H1 (cell line): Measurements from ENCODE around the gene SERPINA12. TPM values are rescaled to one million over a fixed set of nuclear protein-coding genes. Genes with fewer than 3 reads are reported as not detected.

Source experiments
- CTCF ChIA-PET: fragments of 300-600 bp; sonication (Branson Sonifier 250); formaldehyde crosslinking; loops from one replicate; lab custom pipeline; 2021; ENCODE audit not compliant: partially characterized antibody; lab: Charles Lee
- POLR2A ChIA-PET: fragments of 300-600 bp; sonication (Branson Sonifier 250); formaldehyde crosslinking; loops from one replicate; lab custom pipeline; 2021; ENCODE audit warnings: inconsistent platforms; ENCODE audit not compliant: partially characterized antibody; lab: Charles Lee
- DNase-seq, 2 experiments: peaks; one replicate each; pipeline versions ENCODE4 v3.0.0 to v3.0.0-alpha.2; 2010 to 2022; ENCODE audit warnings: low spot score in 2 of 2, low read depth in 1 of 2, mixed read lengths in 1 of 2
- FAIRE-seq: peaks from 2 replicates; lab custom pipeline; 2011; peaks lifted over from hg19 to GRCh38; lab: Jason Lieb, UNC
- H2AFZ ChIP-seq: 2 replicates; pipeline ENCODE4 v1.8.1; 2012; ENCODE audit warnings: low read length, inconsistent platforms
- H2AK5ac ChIP-seq: 2 replicates; pipeline ENCODE4 v1.6.1; 2013; ENCODE audit warnings: low read depth, low read length
- H2BK120ac ChIP-seq: replicated peaks from 2 replicates; pipeline ENCODE3; 2013; ENCODE audit warnings: low read depth, low read length, inconsistent platforms
- H2BK12ac ChIP-seq: 2 replicates; pipeline ENCODE4 v1.6.1; 2013; ENCODE audit warnings: low read depth, low read length
- H2BK15ac ChIP-seq: 2 replicates; pipeline ENCODE4 v1.6.1; 2013; ENCODE audit warnings: low read length
- H2BK20ac ChIP-seq: 2 replicates; pipeline ENCODE4 v1.6.1; 2013; ENCODE audit warnings: low read length
- H2BK5ac ChIP-seq: 2 replicates; pipeline ENCODE4 v1.6.1; 2013; ENCODE audit warnings: low read depth, low read length
- H3K14ac ChIP-seq: 2 replicates; pipeline ENCODE4 v1.6.1; 2013; ENCODE audit warnings: inconsistent platforms; ENCODE audit not compliant: insufficient read length
- H3K18ac ChIP-seq: 2 replicates; pipeline ENCODE4 v1.6.1; 2013; ENCODE audit warnings: low read length; ENCODE audit errors: extremely low read depth
- H3K23ac ChIP-seq: 2 replicates; pipeline ENCODE4 v1.6.1; 2013; ENCODE audit warnings: inconsistent platforms; ENCODE audit not compliant: insufficient read length
- H3K23me2 ChIP-seq: 2 replicates; pipeline ENCODE4 v1.6.1; 2013; ENCODE audit warnings: low read depth, low read length
- H3K27ac ChIP-seq: 2 replicates; pipeline ENCODE4 v1.6.1; 2011; ENCODE audit warnings: low read depth, low read length, inconsistent platforms
- H3K27me3 ChIP-seq, 4 experiments: replicated peaks in 1 of 4; 1 replicate in 1 of 4; 2 replicates in 3 of 4; pipeline versions ENCODE4 v1.6.1 to v1.8.1; 2011 to 2013; ENCODE audit warnings: low read length in 3 of 4, mild to moderate bottlenecking in 3 of 4, inconsistent platforms in 2 of 4, mixed read lengths in 2 of 4, moderate library complexity in 1 of 4; ENCODE audit not compliant: control insufficient read depth in 3 of 4, insufficient read depth in 3 of 4; ENCODE audit errors: extremely low read depth in 1 of 4
- H3K36me3 ChIP-seq, 4 experiments: 2 replicates each; pipeline versions ENCODE4 v1.6.1 to v1.8.1; 2011 to 2013; ENCODE audit warnings: mild to moderate bottlenecking in 4 of 4, low read length in 3 of 4, moderate library complexity in 2 of 4, control low read depth in 1 of 4, inconsistent platforms in 1 of 4; ENCODE audit not compliant: insufficient read depth in 4 of 4, control insufficient read depth in 2 of 4
- H3K4ac ChIP-seq: replicated peaks from 2 replicates; pipeline ENCODE3; 2013; ENCODE audit warnings: low read length, low read depth, mixed read lengths, inconsistent platforms; ENCODE audit not compliant: insufficient read length
- H3K4me1 ChIP-seq, 4 experiments: replicated peaks in 1 of 4; 1 replicate in 1 of 4; 2 replicates in 3 of 4; pipeline versions ENCODE4 v1.6.1 to v1.8.1; 2011 to 2013; ENCODE audit warnings: low read length in 3 of 4, inconsistent platforms in 2 of 4, mixed read lengths in 1 of 4; ENCODE audit not compliant: insufficient read depth in 4 of 4, control insufficient read depth in 3 of 4
- H3K4me2 ChIP-seq, 2 experiments: 2 replicates each; pipeline versions ENCODE4 v1.6.1 to v1.8.1; 2011 to 2013; ENCODE audit warnings: low read depth in 2 of 2, low read length in 2 of 2, control low read depth in 1 of 2, inconsistent platforms in 1 of 2, mild to moderate bottlenecking in 1 of 2; ENCODE audit not compliant: insufficient read depth in 1 of 2
- H3K4me3 ChIP-seq, 4 experiments: fragments of 200-600, 300-600 bp in 1 of 4; sonication (generic), shearing (Covaris generic), sonication (Bioruptor Twin) in 1 of 4; 2 replicates each; pipeline versions ENCODE4 v1.5.1 to v1.8.1; 2011 to 2016; ENCODE audit warnings: low read length in 4 of 4, low read depth in 3 of 4, control low read depth in 2 of 4, inconsistent platforms in 2 of 4, mild to moderate bottlenecking in 2 of 4, mixed read lengths in 1 of 4, moderate library complexity in 1 of 4; ENCODE audit not compliant: insufficient read depth in 2 of 4; ENCODE audit errors: extremely low read depth in 1 of 4
- H3K56ac ChIP-seq: replicated peaks from 2 replicates; pipeline ENCODE3; 2013; ENCODE audit warnings: low read depth, mild to moderate bottlenecking, mixed read lengths, low read length, inconsistent platforms; ENCODE audit not compliant: insufficient read length
- H3K79me1 ChIP-seq: 2 replicates; pipeline ENCODE4 v1.6.1; 2013; ENCODE audit warnings: low read depth, low read length, control low read depth
- H3K79me2 ChIP-seq, 2 experiments: 2 replicates each; pipeline versions ENCODE4 v1.6.1 to v1.8.1; 2012 to 2013; ENCODE audit warnings: low read length in 2 of 2, mild to moderate bottlenecking in 2 of 2, inconsistent platforms in 1 of 2; ENCODE audit not compliant: insufficient read depth in 2 of 2, control insufficient read depth in 1 of 2
- H3K9ac ChIP-seq, 4 experiments: replicated peaks in 1 of 4; 1 replicate in 1 of 4; 2 replicates in 3 of 4; pipeline versions ENCODE4 v1.6.1 to v1.8.1; 2011 to 2013; ENCODE audit warnings: low read depth in 3 of 4, low read length in 3 of 4, control low read depth in 2 of 4, mild to moderate bottlenecking in 2 of 4, moderate library complexity in 2 of 4, inconsistent platforms in 1 of 4; ENCODE audit errors: extremely low read depth in 1 of 4
- H3K9me3 ChIP-seq, 2 experiments: 2 replicates each; pipeline versions ENCODE4 v1.6.1 to v1.8.1; 2012 to 2013; ENCODE audit warnings: mild to moderate bottlenecking in 2 of 2, moderate library complexity in 2 of 2, control low read depth in 1 of 2, inconsistent platforms in 1 of 2, low read depth in 1 of 2, low read length in 1 of 2, mixed read lengths in 1 of 2; ENCODE audit not compliant: insufficient read depth in 2 of 2
- H4K20me1 ChIP-seq, 2 experiments: replicated peaks in 1 of 2; 2 replicates each; pipeline versions ENCODE3 to v1.8.1; 2011 to 2013; ENCODE audit warnings: inconsistent platforms in 2 of 2, low read length in 2 of 2, mild to moderate bottlenecking in 1 of 2; ENCODE audit not compliant: insufficient read depth in 2 of 2, control insufficient read depth in 1 of 2
- H4K5ac ChIP-seq: 2 replicates; pipeline ENCODE4 v1.6.1; 2013; ENCODE audit warnings: low read length, low read depth, mixed read lengths, inconsistent platforms; ENCODE audit not compliant: insufficient read length
- H4K8ac ChIP-seq: 2 replicates; pipeline ENCODE4 v1.8.0; 2013; ENCODE audit warnings: mild to moderate bottlenecking, moderate library complexity, low read length, inconsistent platforms; ENCODE audit not compliant: insufficient read depth; ENCODE audit errors: extremely low read depth
- H4K91ac ChIP-seq: replicated peaks from 2 replicates; pipeline ENCODE3; 2013; ENCODE audit warnings: low read length, mixed read lengths, inconsistent platforms; ENCODE audit not compliant: insufficient read length
- ATF3 ChIP-seq: IDR thresholded peaks from 2 replicates; pipeline ENCODE4 v1.6.1; 2011; ENCODE audit warnings: low read depth, mild to moderate bottlenecking, low read length; ENCODE audit not compliant: insufficient read depth
- BCL11A ChIP-seq, 2 experiments: IDR thresholded peaks; one replicate each; pipeline ENCODE4 v1.6.1; 2011; ENCODE audit warnings: low read depth in 2 of 2, low read length in 2 of 2, mild to moderate bottlenecking in 2 of 2
- CEBPB ChIP-seq: IDR thresholded peaks from 2 replicates; pipeline ENCODE4 v1.6.1; 2012; ENCODE audit warnings: low read depth, low read length
- HDAC6 ChIP-seq: IDR thresholded peaks from one replicate; pipeline ENCODE4 v1.7.1; 2012; ENCODE audit warnings: low read depth, mild to moderate bottlenecking, inconsistent platforms, low read length, moderate library complexity
- POLR2AphosphoS5 ChIP-seq: IDR thresholded peaks from 2 replicates; pipeline ENCODE4 v1.6.1; 2011; ENCODE audit warnings: low read depth, low read length
- SAP30 ChIP-seq: fragments of 300-600 bp; sonication (generic); IDR thresholded peaks from 2 replicates; pipeline ENCODE4 v1.7.1; 2012; ENCODE audit warnings: low read length, moderate library complexity, mild to moderate bottlenecking, inconsistent platforms; ENCODE audit not compliant: insufficient read depth, insufficient replicate concordance
- SIN3A ChIP-seq, 2 experiments: IDR thresholded peaks in 1 of 2; conservative IDR thresholded peaks in 1 of 2; 2 replicates each; pipeline ENCODE4 v1.6.1; 2011 to 2012; ENCODE audit warnings: low read length in 2 of 2, improper control_type of control experiment in 1 of 2, low read depth in 1 of 2, mild to moderate bottlenecking in 1 of 2
- YY1 ChIP-seq: IDR thresholded peaks from 2 replicates; pipeline ENCODE4 v1.6.1; 2011; ENCODE audit warnings: low read depth, mild to moderate bottlenecking, low read length
- ZNF274 ChIP-seq: IDR thresholded peaks from 2 replicates; pipeline ENCODE4 v1.7.0; 2012; ENCODE audit warnings: low read length, borderline replicate concordance; ENCODE audit errors: extremely low read depth
- WGBS, 2 experiments: shearing (Covaris generic) in 1 of 2; methylation state at CpG; one replicate each; pipeline versions ENCODE4 v1.1.6 to v1.1.7; 2013 to 2015; ENCODE audit warnings: low lambda C conversion rate in 2 of 2, mixed read lengths in 2 of 2, inconsistent platforms in 1 of 2, low coverage in 1 of 2, missing lambda C conversion rate in 1 of 2; ENCODE audit not compliant: insufficient replicate concordance in 2 of 2, insufficient coverage in 1 of 2, insufficient read length in 1 of 2; ENCODE audit errors: extremely low coverage in 1 of 2, missing lambda C conversion rate in 1 of 2; 5-methylcytosine and 5-hydroxymethylcytosine counted together
- polyA plus RNA-seq, 7 experiments: library from polyadenylated mRNA; depleted of rRNA in 3 of 7; stranded (reverse) in 5 of 7; unstranded in 2 of 7; fragments of >200 nt in 5 of 7; fragments of 200-250 nt in 2 of 7; gene quantifications; 1 replicate in 5 of 7; 2 replicates in 1 of 7; 4 replicates in 1 of 7; pipeline versions ENCODE4 v1.2.1 to v1.2.3, GENCODE V29; 2011 to 2013; ENCODE audit warnings: missing spikeins in 2 of 7, mixed read lengths in 2 of 7
- total RNA-seq: library from RNA; stranded (reverse); fragmentation: NEBNext Ultra II Directional; extraction: Animal tissue kit (Norgen Biotek cat#: 25700); gene quantifications from 2 replicates; pipeline ENCODE4 v1.2.1, GENCODE V29; 2021

Gene SERPINA12
- total and polyA plus RNA-seq, 2 of the 8 experiments (the other 6 are each of a cell fraction or from before 2014, with no cell fraction given), result not detected

GRCh38 chr14:94472842-94473241 is 36.4 kb downstream of the SERPINA12 start:
- H3K27ac ChIP-seq, result no peak overlapping the region
- H2BK5ac ChIP-seq, result no peak overlapping the region
- H3K79me1 ChIP-seq, result no peaks in the 10 kb centered on the region
- no peak overlapping the region for H3K9ac ChIP-seq
- ChIA-PET POLR2A (no interaction called here), CTCF (interaction anchor here (4.0 kb wide), 1 partner anchor 39 kb away, joined by 18 read pairs; no protein-coding TSS in a partner anchor)
- no peak overlapping the region for H2AK5ac ChIP-seq
- H4K8ac ChIP-seq, result no peak overlapping the region
- H3K4me3 ChIP-seq, result no peak overlapping the region
- no peaks in the 10 kb centered on the region; a peak in 1 of 8 replicates for H3K36me3 ChIP-seq
- no peak for DNase-seq
- no peak overlapping the region for H2BK20ac ChIP-seq
- H2BK15ac ChIP-seq, result no peak overlapping the region
- WGBS, 2 experiments, result 83% methylated on average over 4 of the region's 4 CpGs; no CpG with 5 or more reads in 1 of the 2 experiments
- no peaks in the 10 kb centered on the region for H4K20me1 ChIP-seq
- H3K27me3 ChIP-seq, result no peaks in the 10 kb centered on the region
- no peak overlapping the region for H2AFZ ChIP-seq
- FAIRE-seq, result no peak
- H2BK120ac ChIP-seq, result no peak overlapping the region
- no peak overlapping the region for H4K91ac ChIP-seq
- H3K4ac ChIP-seq, result no peak overlapping the region
- H2BK12ac ChIP-seq, result no peak overlapping the region
- no peak overlapping the region for H3K18ac ChIP-seq
- H3K79me2 ChIP-seq, result no peaks in the 10 kb centered on the region
- H3K4me2 ChIP-seq, result no peak overlapping the region
- no peak overlapping the region for H4K5ac ChIP-seq
- H3K23ac ChIP-seq, result no peak overlapping the region
- peaks cover 2 to 3% of the 10 kb centered on the region in 2 experiments; a peak in 1 of 4 replicates for H3K9me3 ChIP-seq
- H3K23me2 ChIP-seq, result peaks cover 3% of the 10 kb centered on the region; the same call in 1 of the 2 replicates
- TF ChIP-seq POLR2AphosphoS5 (no peak), SAP30 (no peak), ATF3 (no peak), YY1 (no peak), ZNF274 (no peak), SIN3A (conservative IDR thresholded peaks at IDR 0.05 in 1 of 2, IDR thresholded peaks at IDR 0.05 in 1 of 2; ENCODE audit: low read depth in 1 of 2, low read length in 2 of 2) (no peak), CEBPB (no peak), HDAC6 (no peak), BCL11A (IDR thresholded peaks at IDR 0.05; ENCODE audit: low read depth in 2 of 2, low read length in 2 of 2) (no peak)
- no peak overlapping the region for H3K56ac ChIP-seq
- H3K14ac ChIP-seq, result no peak overlapping the region
- H3K4me1 ChIP-seq, result peaks cover 0 to 5% (median 1%) of the 10 kb centered on the region in 4 experiments; a peak in 3 of 7 replicates
